ENCODE data around the gene MEIS2.

GRCh38 chr15:36961956-36962355 is 138.4 kb downstream of the MEIS2 start:
- TF ChIP-seq JUN (IDR thresholded peaks at IDR 0.05; ENCODE audit: borderline replicate concordance, insufficient read depth, insufficient read length, low read depth): no peak
- TF ChIP-seq POLR2A (IDR thresholded peaks at IDR 0.05; ENCODE audit: low read depth, low read length): no peak
- TF ChIP-seq CTCF (IDR thresholded peaks at IDR 0.05; ENCODE audit: extremely low read depth in 1 of 2, insufficient read depth in 1 of 2, low read depth in 1 of 2, low read length in 2 of 2): no peak
- TF ChIP-seq MAX (IDR thresholded peaks at IDR 0.05; ENCODE audit: insufficient read depth, insufficient read length): no peak
- no peak for TF ChIP-seq EZH2 (IDR thresholded peaks at IDR 0.05; ENCODE audit: borderline replicate concordance, low read depth, low read length, severe bottlenecking)
- TF ChIP-seq POLR2AphosphoS5 (IDR thresholded peaks at IDR 0.05; ENCODE audit: insufficient read depth, low read depth, low read length): no peak
- TF ChIP-seq FOS (IDR thresholded peaks at IDR 0.05; ENCODE audit: borderline replicate concordance, insufficient read depth, low read length): no peak
